Activated naive CD8-positive, alpha-beta T cell treated with anti-CD3 and anti-CD28 coated beads, Interleukin-2, amount 10 ng/mL, durations not matched to agents 7 days and 5 days (primary cell): ENCODE data around the gene MORC3. TPM values are rescaled to one million over a fixed set of nuclear protein-coding genes. Genes with fewer than 3 reads are reported as not detected.
"Not testable (repeated sequence)": the region's sequence is repeated elsewhere in the genome, so short reads cannot be mapped to it uniquely, and the experiment has no call there.

Experiments used
- ATAC-seq: fragments of 150-1000 bp; cut with Tn5 transposase; one replicate; pipeline ENCODE4 v1.10.0; 2021; ENCODE audit warnings: low read depth, moderate library complexity
- POLR2A ChIA-PET: fragments of 350-600 bp; sonication (Branson Sonifier 250); formaldehyde crosslinking; loops from one replicate; lab custom pipeline; 2021; ENCODE audit warnings: antibody characterized with exemption; lab: Charles Lee
- DNase-seq: peaks from one replicate; pipeline ENCODE4 v3.0.0; 2021
- H3K27ac Mint-ChIP-seq: one replicate; pipeline ENCODE4 v1.8.0; 2022; ENCODE audit warnings: mild to moderate bottlenecking, mixed read lengths
- H3K27me3 Mint-ChIP-seq: one replicate; pipeline ENCODE4 v1.8.0; 2022; ENCODE audit warnings: mild to moderate bottlenecking, moderate library complexity, mixed read lengths
- H3K36me3 Mint-ChIP-seq: one replicate; pipeline ENCODE4 v1.8.0; 2021; ENCODE audit warnings: mild to moderate bottlenecking, mixed read lengths
- H3K4me1 Mint-ChIP-seq: one replicate; pipeline ENCODE4 v1.8.0; 2021; ENCODE audit warnings: mixed read lengths
- H3K4me3 Mint-ChIP-seq: one replicate; pipeline ENCODE4 v1.8.0; 2022; ENCODE audit warnings: mild to moderate bottlenecking, moderate library complexity, mixed read lengths
- H3K9me3 Mint-ChIP-seq: one replicate; pipeline ENCODE4 v1.8.0; 2021; ENCODE audit warnings: mixed read lengths
- total RNA-seq, 2 experiments: library from RNA; stranded (reverse); gene quantifications; one replicate each; pipeline ENCODE4 v1.2.3, GENCODE V29; 2021

The MORC3 gene
- total RNA-seq, 2 experiments from 2014 or later, result 46.7 to 53.7 TPM

GRCh38 chr21:36310016-36310415 lies 10.0 kb upstream of the MORC3 start:
- DNase-seq (no peak), ATAC-seq (peak; percentile 60)
- Mint-ChIP-seq H3K27ac (no peak overlapping the region), H3K4me1 (no peaks in the 10 kb centered on the region), H3K36me3 (no peaks in the 10 kb centered on the region), H3K9me3 (peaks cover 8% of the 10 kb centered on the region), H3K4me3 (no peak overlapping the region), H3K27me3 (no peaks in the 10 kb centered on the region)
- POLR2A ChIA-PET, result interaction anchor here (0.8 to 1.6 kb wide), 2 partner anchors 9 to 12 kb away, joined by 3 to 11 read pairs; no protein-coding TSS in a partner anchor

- H3K9me3 Mint-ChIP-seq, H3K4me1 Mint-ChIP-seq, ATAC-seq, H3K4me3 Mint-ChIP-seq, H3K36me3 Mint-ChIP-seq, POLR2A ChIA-PET, H3K27me3 Mint-ChIP-seq, H3K27ac Mint-ChIP-seq, DNase-seq: not testable (repeated sequence)
Observed at GRCh38 chr21:36313446-36313845, 6.6 kb upstream of the MORC3 start.

GRCh38 chr21:36316045-36316444 lies 4.0 kb upstream of the MORC3 start:
- POLR2A ChIA-PET, result interaction anchor here (0.7 kb wide), 1 partner anchor 180 kb away, joined by 3 read pairs; no protein-coding TSS in a partner anchor
- H3K27ac Mint-ChIP-seq, H3K27me3 Mint-ChIP-seq, H3K4me3 Mint-ChIP-seq, ATAC-seq, H3K9me3 Mint-ChIP-seq, DNase-seq, H3K36me3 Mint-ChIP-seq, H3K4me1 Mint-ChIP-seq: not testable (repeated sequence)

- POLR2A ChIA-PET, result no interaction called here
- Mint-ChIP-seq H3K27ac (no peak overlapping the region), H3K4me3 (no peak overlapping the region), H3K9me3 (peaks cover 4% of the 10 kb centered on the region), H3K36me3 (peaks cover 5% of the 10 kb centered on the region), H3K4me1 (peaks cover 13% of the 10 kb centered on the region), H3K27me3 (no peaks in the 10 kb centered on the region)
- DNase-seq (no peak), ATAC-seq (no peak)
Observed at GRCh38 chr21:36316872-36317484, 3.0 kb upstream of the MORC3 start.

GRCh38 chr21:36319406-36319766 lies 611 bp upstream of the MORC3 start:
- not testable (repeated sequence) for DNase-seq

GRCh38 chr21:36320421-36321324 lies 676 bp downstream of the MORC3 start:
- peaks cover 30% of the 10 kb centered on the region for H3K4me1 Mint-ChIP-seq
- no peaks in the 10 kb centered on the region for H3K27me3 Mint-ChIP-seq
- no peak for DNase-seq
- peak; percentile 62 for ATAC-seq
- peak overlapping the region; percentile 96 for H3K4me3 Mint-ChIP-seq
- peak overlapping the region; percentile 91 for H3K27ac Mint-ChIP-seq
- POLR2A ChIA-PET, result interaction anchor here (0.6 to 7.0 kb wide), 25 partner anchors 9 to 332 kb away, joined by 3 to 140 read pairs (median 5); partner anchors contain the start of genes CBR1, CBR3, CHAF1B and SETD4
- H3K36me3 Mint-ChIP-seq, result peaks cover 22% of the 10 kb centered on the region
- no peaks in the 10 kb centered on the region for H3K9me3 Mint-ChIP-seq

More at GRCh38 chr21:36319406-36319766, 611 bp upstream of the MORC3 start:
- H3K27ac Mint-ChIP-seq, result peak overlapping the region; percentile 98
- ATAC-seq, H3K27me3 Mint-ChIP-seq, H3K9me3 Mint-ChIP-seq: not testable (repeated sequence)
- POLR2A ChIA-PET, result interaction anchor here (0.7 to 7.0 kb wide), 25 partner anchors 10 to 259 kb away, joined by 3 to 140 read pairs (median 5); partner anchors contain the start of genes CBR1, CBR3, CHAF1B and SETD4
- H3K4me3 Mint-ChIP-seq, result peak overlapping the region; percentile 93
- peaks cover 27% of the 10 kb centered on the region for H3K4me1 Mint-ChIP-seq
- H3K36me3 Mint-ChIP-seq, result peaks cover 16% of the 10 kb centered on the region

- Mint-ChIP-seq H3K27me3 (no peaks in the 10 kb centered on the region), H3K4me3 (peak overlapping the region; percentile 96), H3K27ac (peak overlapping the region; percentile 91), H3K36me3 (peaks cover 22% of the 10 kb centered on the region), H3K4me1 (peaks cover 30% of the 10 kb centered on the region), H3K9me3 (no peaks in the 10 kb centered on the region)
- no peak for ATAC-seq
- POLR2A ChIA-PET, result interaction anchor here (0.6 to 7.0 kb wide), 16 partner anchors 8 to 186 kb away, joined by 3 to 140 read pairs (median 8); partner anchors contain the start of gene CBR3
- no peak for DNase-seq
Observed at GRCh38 chr21:36321325-36322082, 1.5 kb downstream of the MORC3 start.

- H3K27me3 Mint-ChIP-seq, result no peaks in the 10 kb centered on the region
- peak overlapping the region; percentile 96 for H3K4me3 Mint-ChIP-seq
- ATAC-seq (no peak), DNase-seq (no peak)
- peaks cover 30% of the 10 kb centered on the region for H3K4me1 Mint-ChIP-seq
- POLR2A ChIA-PET, result interaction anchor here (0.8 to 7.0 kb wide), 4 partner anchors 25 to 187 kb away, joined by 3 to 140 read pairs (median 22); partner anchors contain the start of gene CBR3
- no peaks in the 10 kb centered on the region for H3K9me3 Mint-ChIP-seq
- peak overlapping the region; percentile 91 for H3K27ac Mint-ChIP-seq
- peaks cover 23% of the 10 kb centered on the region for H3K36me3 Mint-ChIP-seq
Observed at GRCh38 chr21:36322083-36322424, 2.1 kb downstream of the MORC3 start.

- POLR2A ChIA-PET, result interaction anchor here (7.0 kb wide), 1 partner anchor 26 kb away, joined by 140 read pairs; no protein-coding TSS in a partner anchor
- Mint-ChIP-seq H3K36me3 (peaks cover 26% of the 10 kb centered on the region), H3K4me1 (peaks cover 30% of the 10 kb centered on the region), H3K9me3 (no peaks in the 10 kb centered on the region), H3K27ac (peak overlapping the region; percentile 63), H3K4me3 (no peak overlapping the region), H3K27me3 (no peaks in the 10 kb centered on the region)
- no peak for ATAC-seq
- DNase-seq, result no peak
Observed at GRCh38 chr21:36323032-36323431, 3.0 kb downstream of the MORC3 start.

- POLR2A ChIA-PET, result no interaction called here
- Mint-ChIP-seq H3K27me3 (no peaks in the 10 kb centered on the region), H3K4me3 (no peak overlapping the region), H3K4me1 (peaks cover 36% of the 10 kb centered on the region), H3K9me3 (no peaks in the 10 kb centered on the region), H3K27ac (no peak overlapping the region), H3K36me3 (peaks cover 27% of the 10 kb centered on the region)
- DNase-seq, result no peak
- no peak for ATAC-seq
Observed at GRCh38 chr21:36325373-36326010, 5.5 kb downstream of the MORC3 start.

- Mint-ChIP-seq H3K27me3 (no peaks in the 10 kb centered on the region), H3K36me3 (peaks cover 13% of the 10 kb centered on the region), H3K4me1 (peaks cover 18% of the 10 kb centered on the region), H3K27ac (peak overlapping the region; percentile 48), H3K4me3 (no peak overlapping the region), H3K9me3 (no peaks in the 10 kb centered on the region)
- POLR2A ChIA-PET, result interaction anchor here (0.5 to 3.2 kb wide), 2 partner anchors 11 to 176 kb away, joined by 5 to 15 read pairs; partner anchors contain the start of gene MORC3
- ATAC-seq (peak; percentile 82), DNase-seq (no peak)
Observed at GRCh38 chr21:36330904-36331303, 10.9 kb downstream of the MORC3 start.

GRCh38 chr21:36337099-36337509 lies 17.1 kb downstream of the MORC3 start:
- DNase-seq, result no peak
- Mint-ChIP-seq H3K4me3 (no peak overlapping the region), H3K4me1 (peaks cover 2% of the 10 kb centered on the region), H3K9me3 (no peaks in the 10 kb centered on the region), H3K27me3 (no peaks in the 10 kb centered on the region), H3K36me3 (peaks cover 24% of the 10 kb centered on the region), H3K27ac (peak overlapping the region; percentile 49)
- ATAC-seq, result no peak
- POLR2A ChIA-PET, result interaction anchor here (0.6 kb wide), 1 partner anchor 9 kb away, joined by 4 read pairs; no protein-coding TSS in a partner anchor
